Medulla oblongata (tissue), 1 donor: ENCODE results near the gene TIAL1.
"Not testable (repeated sequence)": the region's sequence is repeated elsewhere in the genome, so short reads cannot be mapped to it uniquely, and the experiment has no call there.

ENCODE experiments used
- DNase-seq: peaks from one replicate; pipeline ENCODE4 v3.0.0-alpha.2; 2015; ENCODE audit errors: extremely low spot score

Gene TIAL1

DNA sequence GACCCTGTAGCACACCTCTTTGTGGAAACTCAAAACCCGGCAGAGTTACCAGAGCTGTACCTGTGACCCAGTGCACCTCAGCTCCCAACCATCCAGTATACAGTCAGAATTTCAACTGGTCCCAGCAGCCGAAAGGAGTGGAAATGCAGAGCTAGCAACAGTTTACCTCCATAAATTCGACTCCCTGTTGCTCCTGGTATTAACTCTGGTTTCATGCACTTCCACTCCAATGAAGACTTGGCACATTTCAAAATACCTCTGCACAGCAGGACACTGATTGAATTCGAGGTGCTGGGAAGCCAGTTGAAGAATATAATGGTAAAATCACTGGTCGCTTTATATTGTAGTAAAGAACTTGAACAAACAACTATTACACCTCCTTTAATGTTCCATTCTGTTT lies 17.9 kb upstream of the TIAL1 start:
- DNase-seq: no peak

DNA sequence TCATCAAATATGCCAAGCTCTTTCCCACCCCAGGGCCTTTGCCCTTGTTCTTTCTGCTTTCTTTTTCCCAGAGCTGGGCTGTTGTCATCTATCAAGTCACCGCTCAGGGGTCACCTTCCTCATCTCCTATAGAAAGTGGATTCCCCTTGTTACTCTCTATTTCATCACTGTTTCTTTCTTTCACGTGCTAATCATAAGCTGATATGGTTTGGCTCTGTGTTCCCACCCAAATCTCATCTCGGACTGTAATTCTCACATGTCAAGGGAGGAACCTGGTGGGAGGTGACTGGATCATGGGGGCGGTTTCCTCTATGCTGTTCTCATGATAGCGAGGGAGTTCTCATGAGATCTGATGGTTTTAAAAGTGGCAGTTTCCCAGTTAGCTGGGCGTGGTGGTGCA lies 17.0 kb upstream of the TIAL1 start:
- no peak for DNase-seq

DNA sequence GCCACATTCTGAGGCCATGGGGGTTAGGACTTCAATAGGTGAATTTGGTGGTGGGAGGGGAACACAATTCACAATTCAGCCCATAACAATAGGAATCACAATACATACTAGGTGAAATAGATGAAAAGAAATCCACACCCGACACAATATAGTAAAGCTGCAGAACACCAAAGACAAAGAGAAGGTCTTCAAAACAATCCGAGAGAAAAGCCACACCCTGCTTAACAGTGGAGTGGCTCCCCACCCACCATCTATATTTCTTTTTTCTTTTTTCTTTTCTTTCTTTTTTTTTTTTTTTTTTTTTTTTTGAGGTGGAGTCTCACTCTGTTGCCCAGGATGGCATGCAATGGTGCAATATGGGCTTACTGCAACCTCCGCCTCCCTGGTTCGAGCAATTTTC lies 14.7 kb upstream of the TIAL1 start:
- DNase-seq: no peak

DNA sequence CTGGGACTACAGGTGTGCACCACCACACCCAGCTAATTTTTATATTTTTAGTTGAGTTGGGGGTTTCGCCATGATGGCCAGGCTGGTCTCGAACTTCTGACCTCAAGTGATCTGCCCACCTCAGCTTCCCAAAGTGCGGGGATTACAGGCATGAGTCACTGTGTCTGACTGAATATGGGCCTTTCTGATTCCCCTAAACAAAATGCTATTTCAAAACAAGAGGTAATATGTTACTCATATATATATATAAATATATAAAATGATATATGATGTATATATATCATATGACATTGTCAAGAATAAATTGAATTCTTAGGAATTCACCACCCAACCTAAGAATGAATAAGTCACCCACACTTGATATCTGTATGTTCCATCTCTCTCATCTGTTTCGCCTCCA lies 12.8 kb upstream of the TIAL1 start:
- DNase-seq: no peak

DNA sequence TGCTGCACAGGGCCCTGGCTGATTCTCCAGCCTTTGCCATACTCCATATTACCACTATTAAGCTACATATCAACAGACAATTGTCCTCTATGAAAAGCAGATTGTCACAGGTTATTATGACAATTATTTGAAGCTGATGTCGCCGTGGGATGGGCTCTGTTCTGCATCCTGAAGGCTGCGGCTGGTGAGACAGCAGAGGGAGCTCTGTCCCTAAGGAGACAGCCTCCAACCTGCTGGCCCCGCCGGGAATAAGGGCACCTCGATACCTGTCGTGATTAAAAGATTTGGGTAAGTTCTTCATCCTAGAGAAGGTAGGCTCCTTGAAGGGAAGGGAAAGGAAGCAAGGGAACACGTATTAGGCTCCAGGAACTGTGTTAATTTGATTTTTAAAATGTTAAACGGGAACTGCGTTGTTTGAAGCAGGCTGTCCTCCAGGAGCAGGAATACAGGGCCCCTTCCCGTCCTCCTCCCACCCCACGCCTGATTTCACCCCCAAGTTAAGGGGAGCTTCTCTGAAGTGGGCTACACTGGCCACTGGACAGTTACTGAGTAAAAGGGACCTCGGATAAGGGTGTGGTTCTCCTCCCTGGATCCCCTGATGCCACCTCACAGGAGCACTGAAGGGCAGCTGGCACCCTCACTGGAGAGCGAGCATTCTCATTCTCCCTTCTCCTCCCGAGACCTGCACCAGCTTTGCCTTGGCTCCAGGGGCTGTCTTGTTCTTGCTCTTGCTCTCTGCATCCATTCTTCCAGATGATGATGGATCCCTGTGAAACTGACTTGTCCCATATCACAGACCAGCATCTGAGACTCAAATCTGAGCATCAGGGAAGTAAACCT lies 11.8 kb upstream of the TIAL1 start:
- peak; percentile 62 for DNase-seq

DNA sequence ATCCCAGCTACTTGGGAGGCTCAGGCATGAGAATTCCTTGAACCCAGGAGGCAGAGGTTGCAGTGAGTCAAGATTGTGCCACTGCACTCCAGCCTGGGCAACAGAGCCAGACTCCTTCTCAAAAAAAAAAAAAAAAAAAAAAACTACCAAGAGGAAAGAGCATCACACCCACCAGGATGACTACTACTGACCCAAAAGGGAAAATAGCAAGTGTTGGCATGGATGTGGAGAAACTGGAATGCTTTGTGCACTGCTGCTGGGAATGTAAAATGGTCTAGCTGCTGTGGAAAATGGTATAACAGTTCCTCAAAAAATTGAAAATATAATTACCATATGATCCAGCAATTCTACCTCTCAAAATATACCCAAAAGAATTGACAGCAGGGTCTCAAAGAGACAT lies 7.7 kb upstream of the TIAL1 start:
- no peak for DNase-seq

DNA sequence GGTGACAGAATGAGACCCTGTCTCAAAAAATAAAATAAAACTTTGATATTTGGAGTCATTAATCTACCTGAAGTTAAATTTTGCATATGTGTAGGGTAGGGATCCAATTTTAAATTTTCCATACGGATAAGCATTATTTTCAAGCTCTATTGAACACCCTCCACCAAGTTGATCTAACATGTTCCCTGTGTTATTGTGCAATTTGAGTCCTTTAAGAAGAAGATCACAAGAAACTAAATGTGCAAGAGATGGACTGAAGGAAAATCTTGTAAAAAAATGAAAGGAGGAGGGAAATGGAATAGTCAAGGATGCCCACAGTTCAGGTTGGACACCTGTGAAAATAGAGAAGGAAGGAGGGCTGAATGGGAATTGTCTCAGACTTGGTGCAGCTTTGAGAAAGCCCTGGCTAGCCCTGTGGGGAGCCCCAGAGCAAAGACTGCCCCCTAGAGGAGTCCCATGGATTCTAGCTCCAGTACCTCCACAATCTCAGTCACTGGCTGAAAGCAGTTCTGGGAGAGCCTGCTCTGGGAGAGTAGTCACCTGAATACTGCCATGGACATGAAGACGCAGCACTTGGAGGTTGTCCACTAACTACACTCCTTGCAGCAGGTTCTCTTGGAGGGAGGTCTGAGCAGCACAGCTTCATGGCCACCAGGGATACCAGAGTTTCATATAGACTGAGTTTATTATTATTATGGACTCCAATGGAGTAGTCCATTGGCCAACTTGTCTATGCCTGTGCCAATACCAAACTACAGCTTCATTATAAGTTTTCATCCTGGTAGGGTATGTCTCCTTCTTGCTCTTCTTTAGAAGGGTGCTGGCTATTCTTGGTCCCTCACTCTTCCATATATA lies 5.7 kb upstream of the TIAL1 start:
- DNase-seq: peak; percentile 17

DNA sequence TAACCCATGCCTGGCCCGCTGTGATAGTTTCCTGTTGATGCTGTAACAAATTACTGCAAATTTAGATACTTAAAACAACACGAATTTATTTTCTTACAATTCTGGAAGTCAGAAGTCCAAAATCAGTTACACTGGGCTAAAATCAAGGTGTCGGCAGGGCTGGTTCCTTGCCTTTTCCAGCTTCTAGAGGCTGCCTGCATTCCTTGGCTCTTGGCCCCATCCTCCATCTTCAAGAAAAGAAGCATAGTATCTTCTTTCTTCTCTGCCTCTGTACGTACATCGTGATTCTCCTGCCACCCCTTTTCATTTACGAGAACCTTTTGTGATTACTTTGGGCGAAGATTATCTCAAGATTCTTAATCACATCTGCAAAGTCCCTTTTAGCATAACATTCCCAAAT lies 1.6 kb upstream of the TIAL1 start:
- no peak for DNase-seq

DNA sequence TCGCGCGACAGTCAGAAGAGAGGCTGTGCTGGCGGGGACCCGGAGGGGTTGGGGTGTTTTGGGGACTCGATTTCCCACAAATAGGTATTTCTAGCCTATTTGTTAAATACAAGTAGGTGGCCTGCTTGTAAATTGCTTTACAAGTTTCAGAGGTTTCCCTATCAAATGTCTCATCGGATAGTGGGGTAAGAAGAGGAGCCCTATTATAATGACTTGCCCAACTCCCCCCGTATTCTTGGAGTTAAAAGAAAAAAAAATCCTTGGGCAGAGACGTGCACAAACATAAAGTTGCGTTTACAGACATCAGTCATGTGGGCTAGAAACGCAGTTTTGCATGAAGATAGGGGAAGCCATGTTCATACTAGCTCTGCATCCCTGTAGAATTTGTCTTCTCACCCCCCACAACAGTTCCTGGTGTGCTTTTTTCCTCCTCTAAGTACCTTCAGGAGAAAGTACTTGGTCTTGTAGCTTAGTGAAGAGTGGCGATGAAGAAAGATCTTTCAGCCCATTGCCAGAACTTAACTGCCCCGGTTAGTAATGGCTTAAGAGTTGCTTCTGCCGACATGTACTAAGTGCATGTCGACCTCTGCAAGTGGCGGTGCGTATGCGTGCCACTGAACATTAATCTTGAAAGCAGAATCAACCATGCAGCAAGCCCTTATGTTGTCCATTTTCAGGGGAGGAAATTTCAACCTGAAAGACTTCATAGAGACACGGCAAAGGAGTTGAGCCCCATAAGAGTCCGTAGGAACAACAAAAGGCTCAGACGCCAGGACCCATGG lies 832 bp upstream of the TIAL1 start:
- no peak for DNase-seq

DNA sequence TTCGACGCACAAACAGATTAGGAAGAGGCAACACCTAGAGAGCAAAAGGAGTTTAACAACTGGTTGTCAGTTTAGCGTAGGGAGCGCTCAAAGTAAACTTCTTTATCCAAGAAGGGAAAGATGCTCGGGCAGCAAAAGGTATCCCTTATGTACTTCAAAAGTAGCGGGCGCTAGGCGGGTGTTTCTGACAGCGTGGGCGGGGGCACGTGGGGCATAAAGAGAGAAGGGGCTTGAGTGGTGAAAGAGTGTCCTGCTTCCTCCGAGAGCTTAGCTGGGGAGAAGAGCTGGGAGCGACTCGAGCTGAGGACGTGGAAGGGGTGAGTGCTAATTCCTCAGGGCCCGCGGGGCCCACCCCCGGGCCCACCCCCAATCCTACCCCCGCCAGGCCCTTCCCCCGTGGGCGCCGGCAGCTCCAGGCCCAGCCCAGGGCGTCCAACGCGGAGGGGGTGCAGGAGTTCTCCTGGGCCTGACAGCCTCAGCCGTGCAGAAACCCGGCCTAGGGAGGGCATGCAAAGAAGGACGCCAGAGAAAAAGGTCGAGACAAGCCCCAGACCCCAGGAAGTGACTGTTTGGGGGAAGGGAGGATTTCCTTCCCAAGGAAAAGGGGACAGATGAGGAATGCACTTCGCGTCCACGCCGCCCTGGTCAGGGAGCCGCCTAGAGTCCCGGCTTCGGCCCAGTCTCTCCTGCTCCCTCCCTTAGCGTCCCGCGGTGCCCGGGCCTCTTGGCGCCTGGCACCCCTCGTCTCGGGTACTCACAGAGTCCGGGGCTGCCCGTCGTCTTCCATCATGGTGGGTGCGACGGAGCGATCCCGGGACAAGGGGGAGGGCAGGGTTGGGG lies 868 bp downstream of the TIAL1 start:
- peak; percentile 57 for DNase-seq

DNA sequence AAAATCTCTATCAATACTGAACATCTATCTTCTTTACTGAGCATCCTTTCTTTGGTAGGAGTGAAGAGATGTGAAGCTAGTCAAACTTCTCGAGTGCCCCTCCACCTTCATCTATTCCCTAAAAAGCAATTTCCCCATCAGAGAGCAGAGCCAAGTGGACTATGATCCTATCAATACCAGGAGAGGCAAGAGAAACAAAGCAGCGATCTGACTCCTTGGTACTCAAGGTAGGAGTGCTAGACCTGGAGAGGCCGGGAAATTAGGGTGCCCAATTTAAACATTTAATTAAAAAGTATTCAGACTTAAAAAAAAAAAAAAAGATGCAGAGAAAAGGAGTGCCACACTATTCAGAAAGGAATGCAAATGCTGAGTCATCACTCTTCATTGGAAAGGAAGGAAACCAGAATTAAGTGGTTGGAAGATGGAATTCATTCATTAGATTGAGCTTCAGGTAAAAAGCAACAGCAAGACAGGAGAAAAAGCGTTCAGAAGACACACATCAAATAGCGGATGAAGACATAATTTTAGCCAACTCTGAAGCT lies 1.6 kb downstream of the TIAL1 start:
- DNase-seq: no peak

DNA sequence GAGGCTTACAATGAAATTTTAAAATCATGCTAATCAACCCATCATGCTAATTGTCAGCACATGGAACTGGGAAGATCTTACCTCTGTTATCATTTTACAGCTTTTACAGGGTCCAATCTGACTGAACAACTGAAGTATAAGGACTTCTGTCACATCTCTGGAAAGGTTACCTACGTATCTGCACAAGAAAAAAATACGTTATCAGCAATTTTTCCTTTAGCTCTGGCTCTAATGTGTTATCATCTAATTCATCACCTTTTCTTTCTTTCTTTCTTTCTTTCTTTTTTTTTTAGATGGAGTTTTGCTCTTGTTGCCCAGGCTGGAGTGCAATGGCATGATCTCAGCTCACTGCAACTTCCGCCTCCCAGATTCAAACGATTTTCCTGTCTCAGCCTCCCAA lies 8.7 kb downstream of the TIAL1 start:
- no peak for DNase-seq

DNA sequence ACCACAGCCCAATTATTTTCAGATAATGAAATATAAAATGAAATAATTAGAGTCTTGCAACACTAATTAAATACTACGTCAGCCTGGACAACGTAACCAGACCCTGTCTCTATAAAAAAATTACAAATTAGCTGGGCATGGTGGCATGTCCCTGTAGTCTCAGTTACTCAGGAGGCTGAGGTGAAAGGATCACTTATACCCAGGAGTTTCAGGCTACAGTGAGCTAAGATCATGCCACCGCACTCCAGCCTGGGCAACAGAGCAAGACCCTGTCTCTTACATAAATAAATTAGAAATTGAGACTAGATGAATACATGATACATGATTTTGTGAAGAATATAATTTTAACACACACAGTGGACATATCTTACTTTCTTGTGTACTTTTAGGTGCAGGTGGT lies 18.4 kb downstream of the TIAL1 start:
- DNase-seq: no peak

DNA sequence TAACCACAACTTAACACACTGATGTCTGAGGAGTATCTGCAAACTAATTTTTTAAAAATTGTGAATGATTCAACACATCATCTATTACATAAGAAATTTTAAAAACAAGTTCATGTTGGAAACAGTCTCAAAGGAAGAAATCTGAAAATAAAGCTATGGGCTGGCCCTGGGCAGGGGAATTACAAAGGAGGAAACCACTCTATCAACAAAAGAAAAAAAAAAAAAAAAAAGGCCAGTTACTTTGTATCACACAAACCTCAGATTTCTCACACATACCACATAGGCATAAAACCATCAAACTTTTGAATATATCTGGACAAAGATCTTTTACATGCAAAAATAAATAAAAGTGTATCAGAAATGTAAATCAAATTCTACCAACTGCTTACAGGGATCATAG lies 20.8 kb downstream of the TIAL1 start:
- DNase-seq: no peak

DNA sequence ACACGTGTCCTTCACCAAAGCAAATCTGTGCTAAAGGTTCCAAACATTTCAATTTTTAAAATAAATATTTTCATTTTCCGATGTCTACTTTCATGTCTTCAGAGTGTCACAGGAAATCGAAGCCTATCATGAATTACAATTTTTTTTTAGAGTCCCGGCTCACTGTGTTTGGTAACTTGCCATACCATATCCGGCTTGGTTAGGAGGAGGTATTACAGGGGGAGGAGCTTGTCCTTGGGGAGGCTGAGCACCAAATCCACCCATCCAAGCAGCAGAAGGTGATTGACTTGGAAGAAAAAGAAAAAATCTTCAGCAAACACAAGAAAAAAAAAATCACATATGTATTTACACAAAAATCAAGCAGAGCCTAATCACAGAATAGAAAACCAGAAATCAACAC lies 21.3 kb downstream of the TIAL1 start:
- no peak for DNase-seq

DNA sequence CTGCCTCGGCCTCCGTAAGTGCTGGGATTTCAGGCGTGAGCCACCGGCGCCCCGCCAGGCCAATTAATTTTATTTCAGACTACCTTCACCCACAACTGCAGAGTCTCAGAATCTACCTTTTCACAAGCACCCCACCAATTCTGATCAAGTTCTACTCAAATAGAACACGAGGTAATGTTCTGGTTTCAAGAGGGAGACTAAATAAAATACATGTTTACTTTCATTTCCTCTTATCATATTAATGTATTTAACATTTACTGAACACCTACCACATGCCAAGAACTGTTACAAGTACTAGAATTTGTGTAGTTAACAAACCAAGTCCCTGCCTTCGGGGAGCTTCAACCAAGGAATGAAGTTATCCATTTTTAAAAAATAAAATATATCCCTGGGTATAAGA lies 28.8 kb downstream of the TIAL1 start:
- no peak for DNase-seq

DNA sequence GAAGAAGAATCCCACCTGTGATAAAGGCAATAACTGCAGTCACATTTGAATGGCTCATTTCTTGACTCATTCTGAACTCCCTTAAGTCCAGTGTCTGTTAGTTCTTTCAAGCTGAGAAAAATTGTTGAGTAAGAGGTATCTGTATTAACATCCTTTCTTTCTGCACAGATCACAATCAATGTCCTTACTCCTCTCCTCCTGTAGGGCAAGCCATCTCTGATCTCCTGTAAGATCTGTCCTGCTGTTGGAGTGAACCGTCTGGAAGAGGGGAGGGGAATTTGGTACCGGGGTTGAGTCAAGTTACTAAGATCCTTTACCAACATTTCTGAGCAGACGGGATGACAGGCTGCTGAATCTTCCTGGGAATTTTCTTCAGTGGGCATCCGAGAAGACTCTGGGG lies 34.7 kb downstream of the TIAL1 start:
- DNase-seq: no peak

DNA sequence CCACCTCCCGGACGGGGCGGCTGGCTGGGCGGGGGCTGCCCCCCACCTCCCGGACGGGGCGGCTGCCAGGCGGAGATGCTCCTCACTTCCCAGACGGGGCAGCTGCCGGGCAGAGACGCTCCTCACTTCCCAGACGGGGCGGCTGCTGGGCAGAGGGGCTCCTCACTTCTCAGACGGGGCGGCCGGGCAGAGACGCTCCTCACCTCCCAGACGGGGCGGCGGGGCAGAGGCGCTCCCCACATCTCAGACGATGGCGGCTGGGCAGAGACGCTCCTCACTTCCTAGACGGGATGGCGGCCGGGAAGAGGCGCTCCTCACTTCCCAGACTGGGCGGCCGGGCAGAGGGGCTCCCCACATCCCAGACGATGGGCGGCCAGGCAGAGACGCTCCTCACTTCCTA lies 37.3 kb downstream of the TIAL1 start:
- not testable (repeated sequence) for DNase-seq

DNA sequence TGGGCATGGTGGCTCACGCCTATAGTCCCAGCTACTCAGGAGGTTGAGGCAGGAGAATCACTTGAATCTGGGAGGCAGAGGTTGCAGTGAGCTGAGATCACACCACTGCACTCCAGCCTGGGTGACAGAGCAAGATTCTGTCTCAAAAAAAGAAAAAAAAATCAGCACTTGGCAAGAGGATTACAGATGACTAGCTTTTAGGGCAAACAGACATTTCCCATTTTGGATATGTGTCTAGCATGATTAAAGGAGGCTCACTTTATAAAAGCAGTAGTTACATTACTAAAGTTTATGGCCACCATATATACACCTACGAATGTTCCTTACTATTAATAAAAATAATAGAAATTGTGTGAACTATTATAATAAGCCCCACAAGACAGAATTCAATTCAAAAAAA lies 40.7 kb downstream of the TIAL1 start:
- not testable (repeated sequence) for DNase-seq

DNA sequence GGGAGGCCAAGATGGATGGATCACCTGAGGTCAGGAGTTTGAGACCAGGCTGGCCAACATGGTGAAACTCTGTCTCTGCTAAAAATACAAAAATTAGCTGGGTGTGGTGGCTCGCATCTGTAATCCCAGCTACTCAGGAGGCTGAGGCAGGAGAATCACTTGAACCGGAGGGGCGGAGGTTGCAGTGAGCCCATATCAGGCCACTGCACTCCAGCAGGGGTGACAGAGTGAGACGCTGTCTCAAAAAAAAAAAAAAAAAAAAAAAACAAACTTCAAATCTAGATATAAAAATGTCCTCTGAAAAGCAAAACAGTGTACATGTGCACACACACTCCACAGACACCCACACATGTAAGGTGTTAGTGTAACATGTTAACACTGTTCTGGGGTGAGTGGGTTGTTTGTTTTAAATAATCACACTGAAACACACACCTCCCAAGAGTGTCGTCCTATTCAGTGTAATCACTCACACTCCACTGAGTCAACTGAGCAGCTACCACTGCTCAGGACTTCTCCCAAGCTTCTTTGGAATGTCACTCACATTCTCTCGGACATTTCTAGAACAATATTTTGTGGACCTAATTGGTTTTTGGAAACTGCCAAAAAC lies 41.5 kb downstream of the TIAL1 start:
- no peak for DNase-seq

DNA sequence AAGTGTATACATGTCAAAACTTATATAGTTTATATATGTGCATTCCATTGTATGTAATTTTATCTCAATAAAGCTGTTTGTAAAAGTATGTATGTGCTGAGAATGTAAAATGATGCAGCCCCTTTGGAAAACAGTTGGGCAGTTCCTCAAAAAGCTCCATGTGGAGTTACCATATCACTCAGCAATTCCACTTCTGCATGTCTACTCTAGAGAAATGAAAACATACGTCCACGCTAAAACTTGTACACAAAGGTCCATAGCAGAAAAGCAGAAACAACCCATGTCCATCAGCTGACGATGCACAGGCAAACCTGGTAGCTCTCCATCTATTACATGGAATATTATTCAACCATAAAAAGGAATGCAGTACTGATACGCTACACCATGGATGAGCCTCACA lies 45.9 kb downstream of the TIAL1 start:
- peak; percentile 49 for DNase-seq
